ENCODE measurements around the gene USP36.
"Not testable (repeated sequence)": the region's sequence is repeated elsewhere in the genome, so short reads cannot be mapped to it uniquely, and the experiment has no call there.

The USP36 gene

DNA sequence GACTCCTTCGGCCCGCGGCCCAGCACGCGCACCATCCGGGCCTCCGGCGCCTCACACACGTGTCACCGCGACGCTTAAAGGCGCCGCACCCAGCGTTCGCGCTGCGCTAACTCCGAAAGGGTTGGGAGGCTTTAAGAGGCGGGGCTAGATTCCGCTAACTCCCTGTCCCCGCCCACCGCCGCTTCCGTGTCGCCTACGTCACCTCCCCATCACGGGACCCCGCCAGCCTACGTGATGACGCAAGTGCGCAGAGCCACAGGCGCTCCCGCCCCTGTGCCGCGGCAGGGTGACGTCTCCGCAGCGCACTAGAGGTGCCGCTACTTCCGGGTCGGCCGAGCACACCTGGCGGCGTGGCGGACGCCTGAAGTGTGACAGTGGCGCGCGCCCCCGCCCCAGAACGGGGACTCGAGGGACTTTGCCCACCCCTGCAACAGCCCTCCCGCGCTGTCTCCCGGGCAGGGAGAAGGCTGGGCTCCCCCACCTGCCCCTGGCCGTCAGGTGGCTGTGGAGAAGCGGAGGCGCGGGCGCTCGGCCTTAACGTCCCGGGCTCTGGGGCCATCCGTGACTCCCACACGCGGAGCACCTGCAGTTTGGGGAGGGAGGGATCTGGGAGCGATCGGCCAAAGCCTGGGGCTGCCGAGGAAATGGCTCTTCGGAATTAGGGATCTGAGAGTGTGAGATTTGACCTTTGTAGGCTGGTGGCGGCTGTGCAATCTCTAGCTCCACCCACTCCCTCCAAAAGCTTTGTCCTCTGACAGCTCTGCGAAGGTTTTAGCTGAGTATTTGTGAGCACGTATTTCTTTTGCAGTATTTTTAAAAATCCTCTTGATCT lies at the start of gene USP36:
USP36 (minus strand) TSS at position 35 of the 832 bp plus-strand sequence. CDS start 4,451 bp downstream, outside the sequence.
- peak; percentile 91 for DNase-seq (ENCODE audit: low read depth)

DNA sequence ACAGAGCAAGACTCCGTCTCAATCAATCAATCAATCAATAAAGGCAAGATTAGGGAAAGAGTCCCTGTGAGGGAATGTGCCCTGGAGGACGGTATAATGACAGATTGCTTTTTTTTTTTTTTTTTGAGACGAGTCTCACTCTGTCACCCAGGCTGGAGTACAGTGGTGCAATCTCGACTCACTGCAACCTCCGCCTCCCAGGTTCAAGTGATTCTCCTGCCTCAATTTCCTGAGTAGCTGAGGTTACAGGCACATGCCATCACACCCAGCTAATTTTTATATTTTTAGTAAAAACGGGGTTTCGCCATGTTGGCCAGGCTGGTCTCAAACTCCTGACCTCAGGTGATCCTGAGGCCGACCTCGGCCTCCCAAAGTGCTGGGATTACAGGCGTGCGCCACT lies 49.5 kb upstream of the USP36 start:
- DNase-seq (ENCODE audit: low read depth), result not testable (repeated sequence)

DNA sequence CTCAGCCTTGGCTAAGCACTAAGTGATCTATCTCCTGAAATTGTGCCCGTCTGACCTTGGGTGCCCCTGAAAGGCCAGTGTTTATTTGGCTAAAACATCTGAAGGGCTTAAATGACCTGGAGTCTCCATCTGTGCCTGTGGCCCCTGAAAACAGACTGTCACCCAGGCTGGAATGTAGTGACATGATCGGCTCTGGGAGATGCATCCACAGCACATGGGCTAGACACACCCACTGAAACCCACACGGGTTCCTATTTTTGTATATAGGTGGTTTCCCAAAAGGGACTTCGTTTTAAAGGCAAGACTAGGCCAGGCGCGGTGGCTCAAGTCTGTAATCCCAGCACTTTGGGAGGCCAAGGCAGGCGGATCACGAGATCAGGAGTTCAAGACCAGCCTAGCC lies 48.9 kb upstream of the USP36 start:
- no peak for DNase-seq (ENCODE audit: low read depth)

DNA sequence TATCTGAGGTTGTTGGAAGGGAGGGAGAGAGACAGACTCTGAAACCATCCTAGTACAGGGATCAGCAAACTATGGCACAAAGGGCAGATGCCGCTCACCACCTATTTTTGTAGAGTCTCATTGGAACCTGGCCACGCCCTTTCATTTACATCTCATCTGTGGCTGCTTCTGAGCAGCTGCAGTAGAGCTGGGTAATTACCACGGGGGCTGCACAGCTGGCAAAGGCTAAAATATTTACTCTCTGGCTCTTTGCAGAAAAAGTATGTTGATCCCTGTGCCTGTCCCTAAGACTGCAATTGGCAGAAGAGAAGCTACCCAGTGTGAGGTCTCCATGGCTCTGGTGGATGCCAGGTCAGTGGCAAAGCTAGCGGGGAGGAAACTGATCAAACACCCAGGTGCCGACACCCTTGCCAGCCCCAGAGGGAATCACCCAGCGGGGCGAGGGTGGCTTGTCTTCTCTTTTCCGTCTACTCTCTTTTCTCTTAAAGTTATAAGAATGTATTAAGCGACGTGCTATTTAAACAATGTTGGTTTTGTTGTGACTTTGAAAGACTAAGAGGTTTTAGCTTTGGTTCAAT lies 48.4 kb upstream of the USP36 start:
- no peak for DNase-seq (ENCODE audit: low read depth)

DNA sequence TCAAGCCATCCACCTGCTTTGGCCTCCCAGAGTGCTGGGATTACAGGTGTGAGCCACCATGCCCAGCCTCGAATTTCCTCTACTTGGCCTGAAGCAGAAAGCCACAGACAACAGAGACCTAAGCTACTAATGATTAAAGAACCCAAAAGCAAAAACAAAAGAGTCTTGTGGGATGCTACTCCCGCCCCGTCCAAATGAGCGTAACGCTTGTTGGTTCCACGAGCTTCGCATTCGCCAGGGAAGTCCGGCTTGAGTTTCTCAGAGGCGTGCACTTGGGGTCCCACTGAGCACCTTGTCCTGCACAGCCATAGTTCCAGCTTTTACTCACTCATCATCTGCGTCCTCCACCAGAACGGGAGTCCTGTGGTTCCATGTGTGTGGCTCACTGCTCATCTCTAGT lies 46.3 kb upstream of the USP36 start:
- no peak for DNase-seq (ENCODE audit: low read depth)

DNA sequence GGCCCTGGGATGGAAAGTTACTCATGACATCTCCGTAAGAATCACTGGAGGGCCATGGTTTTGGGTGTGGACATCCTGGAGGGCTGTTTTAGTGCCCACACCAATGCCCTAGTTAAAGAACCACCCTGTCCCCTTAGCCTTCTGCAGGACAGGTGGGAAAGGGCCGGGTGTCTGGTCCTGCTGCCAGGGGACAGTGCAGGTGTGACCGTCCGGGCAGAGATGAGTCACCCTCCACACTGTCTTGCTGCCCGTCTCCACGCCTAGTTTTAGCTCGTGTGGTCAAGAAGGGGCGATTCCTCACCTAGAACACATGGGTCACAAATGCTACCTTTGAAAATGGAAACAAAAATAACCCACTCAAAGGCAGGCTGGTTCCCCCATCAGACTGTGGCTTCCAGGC lies 45.3 kb upstream of the USP36 start:
- DNase-seq (ENCODE audit: low read depth), result no peak

DNA sequence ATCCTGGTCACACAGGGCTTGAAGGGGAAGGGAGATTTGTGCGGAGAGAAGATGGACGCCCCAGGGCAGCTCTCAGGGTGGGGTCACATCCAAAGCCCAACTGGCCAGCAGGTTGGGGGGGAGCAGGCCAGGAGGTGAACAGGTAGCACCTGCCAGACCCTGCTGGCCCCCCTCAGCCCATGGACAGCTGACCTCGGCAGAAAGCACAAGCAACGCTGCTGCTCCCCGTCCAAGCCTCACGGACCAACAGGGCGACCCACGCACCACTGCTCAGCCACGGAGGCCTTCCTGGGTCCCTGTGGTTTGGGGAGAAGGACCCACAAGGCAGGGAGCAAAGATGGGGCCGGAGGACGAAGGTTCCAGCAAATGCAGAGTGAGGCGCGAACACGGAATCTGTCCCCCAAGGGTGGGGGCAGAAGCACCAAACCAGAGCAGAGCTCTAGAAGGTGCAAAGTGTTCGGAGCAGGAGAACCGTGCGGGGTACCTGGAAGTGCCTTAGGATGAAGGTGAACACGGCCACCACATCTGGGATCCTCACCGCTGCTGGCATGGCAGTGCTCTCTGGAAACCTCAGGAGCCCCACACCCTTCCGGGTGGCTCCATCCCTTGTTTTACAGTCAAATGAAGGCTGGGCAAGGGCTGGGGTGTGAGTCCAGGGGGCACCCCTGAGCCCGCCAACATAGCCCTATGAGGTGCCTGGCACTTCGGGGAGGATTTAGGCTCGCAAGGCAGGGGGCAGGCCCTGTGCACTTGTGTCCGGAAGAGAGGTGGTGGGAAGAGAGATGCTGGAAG lies 44.5 kb upstream of the USP36 start:
- DNase-seq (ENCODE audit: low read depth), result no peak

DNA sequence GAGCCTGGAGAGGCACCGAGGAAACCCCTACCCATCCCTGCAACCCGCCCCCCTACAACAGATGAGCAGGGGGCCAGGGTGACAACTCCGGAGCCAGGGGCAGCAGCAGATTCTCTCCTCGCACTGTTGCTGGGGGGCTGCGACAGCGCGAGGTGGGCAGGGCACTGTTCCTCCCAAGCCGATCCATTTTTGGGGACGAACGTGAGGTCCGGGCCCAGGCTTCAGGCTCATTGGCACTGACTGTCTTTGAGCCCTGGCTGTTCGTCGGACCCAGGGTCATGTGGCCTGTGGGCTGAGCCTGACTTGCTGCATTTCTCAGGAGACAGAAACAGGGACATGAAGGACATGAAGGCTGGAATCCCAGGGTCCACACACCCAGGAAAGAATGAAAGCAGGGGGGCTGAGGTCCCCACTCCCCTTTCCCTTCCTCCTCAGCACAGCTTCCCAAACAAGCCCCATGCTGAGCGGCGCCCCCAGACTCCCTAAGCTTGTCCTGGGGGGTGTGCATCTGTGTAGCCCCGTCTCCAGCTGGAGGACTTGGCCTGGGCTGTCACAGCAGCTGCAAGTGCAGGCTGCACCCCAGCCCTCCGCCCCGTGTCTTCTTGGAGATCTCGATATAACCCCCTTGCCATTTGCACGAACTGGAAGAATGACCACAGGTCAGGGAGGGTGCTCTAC lies 43.7 kb upstream of the USP36 start:
- DNase-seq (ENCODE audit: low read depth), result no peak

DNA sequence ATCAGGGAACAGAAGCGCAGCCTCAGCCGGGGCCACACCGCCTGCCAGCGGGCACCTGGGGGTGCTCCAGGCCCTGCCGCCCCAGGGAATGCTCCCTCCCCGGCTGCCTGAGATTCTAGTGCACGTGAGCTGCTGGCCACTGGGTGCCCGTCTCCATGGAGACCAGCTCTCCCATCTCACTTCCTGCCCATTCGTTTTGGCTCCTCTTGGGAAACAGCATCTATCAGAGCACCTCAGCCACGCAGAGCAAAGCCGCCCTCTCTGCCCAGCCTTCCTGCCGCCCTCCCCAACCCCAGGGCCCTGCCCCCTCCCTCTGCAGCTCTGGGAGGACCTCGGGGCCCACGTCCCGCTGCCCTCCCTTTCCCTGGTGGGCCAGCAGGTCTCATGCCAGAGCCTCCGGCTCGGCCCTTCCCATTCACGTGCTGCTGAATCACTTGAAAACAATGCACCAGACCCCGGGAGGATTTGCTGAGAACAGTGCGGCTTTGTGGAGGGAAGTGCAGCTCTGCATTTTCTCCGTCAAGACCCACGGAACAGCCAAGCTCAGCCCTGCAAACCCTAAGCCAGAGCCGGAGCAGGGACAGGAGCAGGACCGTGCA lies 43.0 kb upstream of the USP36 start:
- peak; percentile 76 for DNase-seq (ENCODE audit: low read depth)

DNA sequence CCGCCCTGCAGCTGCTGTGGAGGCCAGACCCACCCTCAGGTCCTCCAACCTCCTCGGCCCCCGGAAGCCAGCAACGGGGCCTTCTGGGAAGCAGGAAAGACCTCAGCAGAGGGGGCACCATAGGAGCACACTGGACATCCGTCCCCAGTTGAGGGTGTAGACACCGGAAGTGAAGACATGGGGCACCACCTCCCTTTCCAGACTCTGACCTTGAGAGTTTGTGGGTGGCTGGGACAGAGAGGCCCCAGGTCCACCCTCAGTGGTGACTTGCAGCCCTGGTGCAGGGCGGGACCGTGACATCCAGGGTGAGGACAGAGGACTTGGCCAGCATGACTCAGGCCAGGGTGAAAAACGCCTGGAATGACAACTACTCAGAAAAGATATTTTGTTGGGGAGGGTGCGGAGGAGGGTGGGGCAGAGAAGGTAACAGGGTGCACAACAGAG lies 42.5 kb upstream of the USP36 start:
- no peak for DNase-seq (ENCODE audit: low read depth)

DNA sequence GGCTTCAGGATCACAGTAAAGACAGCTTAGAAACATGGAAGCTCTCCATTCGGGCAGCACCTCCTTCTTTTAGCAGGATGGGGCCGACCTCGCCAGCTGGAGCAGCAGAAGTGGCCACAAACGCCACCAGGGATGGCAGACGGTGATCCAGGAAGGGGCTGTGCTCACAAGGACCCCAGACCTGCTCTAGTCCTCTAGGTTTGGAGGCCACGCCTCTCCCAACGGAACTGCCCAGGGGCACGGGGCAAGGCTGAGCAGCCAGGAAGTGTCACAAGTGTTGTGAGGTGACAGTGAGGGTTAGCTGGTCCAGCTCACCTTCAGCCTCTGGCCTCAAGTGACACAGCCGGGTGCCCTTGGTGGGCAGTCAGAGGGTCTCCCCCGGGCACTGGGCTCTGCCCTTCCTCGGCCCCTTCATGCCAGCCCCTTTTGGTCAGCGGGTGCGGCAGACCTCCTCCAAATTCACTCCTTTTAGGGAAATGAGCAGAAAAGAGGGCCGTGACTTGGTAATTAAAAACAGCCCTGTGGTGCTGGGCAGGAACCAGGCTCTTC lies 42.0 kb upstream of the USP36 start:
- DNase-seq (ENCODE audit: low read depth), result no peak

DNA sequence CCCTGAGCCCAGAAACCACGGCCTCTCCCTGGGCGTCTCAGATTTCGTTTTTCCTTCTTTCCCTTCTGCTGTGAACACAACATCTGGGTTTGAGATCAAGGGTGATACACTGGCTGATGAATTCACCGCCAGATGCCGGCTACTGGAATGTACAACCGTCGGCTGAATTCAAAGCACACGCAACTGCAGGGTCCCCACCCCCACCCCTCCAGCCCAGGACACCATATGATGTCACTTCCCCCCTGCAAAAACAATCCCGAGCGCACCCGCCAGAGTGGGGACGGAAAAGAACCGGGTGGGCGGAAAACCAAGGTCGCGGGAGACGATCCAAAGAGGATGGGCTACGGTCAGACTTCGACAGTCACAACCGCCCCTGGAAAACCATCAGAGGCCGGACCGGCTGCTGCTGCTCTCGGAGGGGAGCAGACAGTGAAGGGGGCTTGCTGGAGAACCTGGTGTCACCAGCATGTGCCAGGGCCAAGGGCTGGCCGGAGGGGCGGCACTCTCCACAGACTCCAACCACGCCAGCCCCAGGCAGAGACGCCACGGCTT lies 39.1 kb upstream of the USP36 start:
- peak; percentile 66 for DNase-seq (ENCODE audit: low read depth)

DNA sequence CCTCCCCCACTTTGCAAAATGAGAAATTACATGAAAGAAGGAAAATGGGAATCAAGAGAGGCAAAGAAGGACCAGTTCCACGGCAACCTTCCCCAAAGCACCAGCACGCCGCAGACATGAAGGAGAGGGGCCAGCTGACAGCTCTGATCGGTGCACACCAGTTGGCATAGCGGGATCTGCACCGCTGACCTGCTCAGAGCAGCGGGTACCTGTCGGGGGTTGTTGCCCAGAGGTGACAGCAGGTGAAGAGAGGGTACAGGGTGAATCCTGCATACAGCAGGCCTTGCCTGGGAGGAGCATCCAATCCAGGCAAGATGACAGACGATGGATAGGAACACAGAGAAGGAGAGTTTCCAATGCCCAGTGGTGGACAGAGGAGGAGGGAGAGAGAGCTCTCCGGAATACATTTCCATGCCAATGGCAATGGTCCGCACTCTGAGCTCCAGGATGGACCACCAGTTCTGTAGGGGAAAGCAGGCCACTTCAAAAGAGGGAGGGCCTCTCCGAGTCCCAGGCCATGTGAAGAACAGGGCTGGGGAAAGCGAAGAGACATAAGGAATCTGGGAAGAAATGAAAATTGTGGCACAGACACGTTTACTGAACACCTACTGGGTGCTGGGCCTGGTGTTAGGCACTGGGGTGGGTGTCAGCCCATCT lies 38.4 kb upstream of the USP36 start:
- DNase-seq (ENCODE audit: low read depth), result no peak

DNA sequence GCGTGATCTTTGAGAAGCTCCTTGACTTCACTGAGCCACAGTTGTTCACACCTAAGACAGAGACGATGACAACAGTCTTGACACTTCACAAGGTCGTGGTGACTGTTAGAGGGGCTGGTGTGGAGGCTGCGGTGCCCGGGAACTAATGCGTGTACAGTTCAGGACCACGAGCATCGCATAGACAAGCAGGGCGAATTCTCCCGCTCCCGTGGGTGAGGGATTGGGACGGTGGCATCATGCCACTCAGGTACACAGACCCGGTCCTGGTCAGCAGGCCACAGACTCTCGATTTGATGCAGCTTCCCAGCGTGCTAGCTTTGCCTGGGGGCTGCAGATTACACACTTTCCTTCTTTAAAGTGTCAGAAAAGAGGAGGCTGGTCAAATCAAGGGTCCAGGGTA lies 37.6 kb upstream of the USP36 start:
- no peak for DNase-seq (ENCODE audit: low read depth)

DNA sequence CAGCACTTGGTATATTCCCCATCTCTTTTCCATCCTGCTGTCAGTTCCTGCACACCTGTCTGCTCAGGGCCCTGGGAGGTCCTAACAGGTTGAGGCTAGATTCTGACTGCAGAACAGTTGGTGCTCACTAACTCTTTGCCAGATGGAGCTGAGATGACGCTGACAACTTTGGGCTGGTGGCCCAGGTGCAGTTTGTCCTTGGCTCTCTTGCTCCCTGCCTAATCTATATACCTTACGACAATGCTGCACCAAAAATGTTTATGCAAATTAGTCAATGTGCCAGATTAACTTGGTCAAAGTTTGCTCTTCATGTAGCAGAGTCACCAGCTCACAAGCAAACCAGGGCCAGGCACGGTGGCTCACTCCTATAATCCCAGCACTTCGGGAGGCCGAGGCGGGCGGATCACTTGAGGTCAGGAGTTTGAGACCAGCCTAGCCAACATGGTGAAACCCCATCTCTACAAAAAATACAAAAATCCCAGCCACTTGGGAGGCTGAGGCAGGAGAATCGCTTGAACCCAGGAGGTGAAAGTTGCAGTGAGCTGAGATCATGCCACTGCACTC lies 36.4 kb upstream of the USP36 start:
- not testable (repeated sequence) for DNase-seq (ENCODE audit: low read depth)

DNA sequence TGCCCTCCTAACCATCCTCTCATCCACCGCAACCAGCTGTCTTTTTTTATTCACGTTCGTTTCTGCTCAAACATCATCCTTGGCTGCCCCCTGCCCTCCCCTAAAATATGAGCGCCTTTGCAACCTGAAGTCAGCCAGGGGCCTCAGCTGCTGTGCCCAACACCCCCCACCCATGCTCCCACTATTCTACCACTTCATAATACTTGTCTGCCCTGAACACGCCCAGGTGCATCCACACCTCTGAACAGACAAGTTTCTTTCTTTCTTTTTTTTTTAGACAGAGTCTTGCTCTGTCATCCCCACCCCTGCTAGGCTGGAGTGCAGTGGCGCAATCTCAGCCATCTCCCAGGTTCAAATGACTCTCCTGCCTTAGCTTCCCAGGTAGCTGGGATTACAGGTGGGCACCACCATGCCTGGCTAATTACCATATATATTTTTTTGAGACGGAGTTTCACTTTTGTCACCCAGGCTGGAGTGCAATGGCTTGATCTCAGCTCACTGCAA lies 35.5 kb upstream of the USP36 start:
- no peak for DNase-seq (ENCODE audit: low read depth)

DNA sequence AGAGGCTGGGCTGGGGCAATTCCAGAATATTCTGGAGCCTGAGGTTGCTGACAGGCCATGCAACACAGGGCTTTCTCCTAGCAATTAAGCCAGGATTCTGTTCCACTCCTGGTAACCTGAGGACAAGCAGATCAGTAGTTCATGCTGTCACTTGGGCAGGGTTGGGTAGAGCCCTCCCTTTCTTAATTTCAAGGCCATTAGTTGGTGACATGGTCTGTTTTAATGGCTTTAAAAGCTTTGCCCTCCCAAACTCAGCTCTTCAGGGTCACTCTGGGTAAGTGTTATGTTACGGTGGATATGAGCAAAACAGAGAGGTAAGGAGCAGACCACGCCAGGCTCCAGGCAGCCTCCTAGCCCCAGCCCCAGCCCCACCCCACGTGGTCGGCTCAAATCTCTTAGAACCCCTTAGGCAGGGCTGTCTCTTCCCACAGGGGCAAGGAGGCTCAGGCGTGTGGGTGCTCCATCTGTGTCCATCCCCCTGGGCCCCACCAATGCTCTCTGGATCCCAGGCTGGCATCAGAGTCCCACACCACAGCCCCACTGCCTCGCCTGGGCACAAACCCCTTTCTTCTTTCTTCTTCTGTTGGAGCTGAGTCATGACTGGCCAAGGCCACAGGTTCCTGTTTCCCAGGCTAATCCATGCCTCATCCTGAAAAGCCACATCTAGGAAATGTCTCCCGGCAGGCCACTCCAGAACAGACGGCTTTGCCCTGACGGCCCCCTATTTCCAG lies 34.9 kb upstream of the USP36 start:
- DNase-seq (ENCODE audit: low read depth), result no peak

DNA sequence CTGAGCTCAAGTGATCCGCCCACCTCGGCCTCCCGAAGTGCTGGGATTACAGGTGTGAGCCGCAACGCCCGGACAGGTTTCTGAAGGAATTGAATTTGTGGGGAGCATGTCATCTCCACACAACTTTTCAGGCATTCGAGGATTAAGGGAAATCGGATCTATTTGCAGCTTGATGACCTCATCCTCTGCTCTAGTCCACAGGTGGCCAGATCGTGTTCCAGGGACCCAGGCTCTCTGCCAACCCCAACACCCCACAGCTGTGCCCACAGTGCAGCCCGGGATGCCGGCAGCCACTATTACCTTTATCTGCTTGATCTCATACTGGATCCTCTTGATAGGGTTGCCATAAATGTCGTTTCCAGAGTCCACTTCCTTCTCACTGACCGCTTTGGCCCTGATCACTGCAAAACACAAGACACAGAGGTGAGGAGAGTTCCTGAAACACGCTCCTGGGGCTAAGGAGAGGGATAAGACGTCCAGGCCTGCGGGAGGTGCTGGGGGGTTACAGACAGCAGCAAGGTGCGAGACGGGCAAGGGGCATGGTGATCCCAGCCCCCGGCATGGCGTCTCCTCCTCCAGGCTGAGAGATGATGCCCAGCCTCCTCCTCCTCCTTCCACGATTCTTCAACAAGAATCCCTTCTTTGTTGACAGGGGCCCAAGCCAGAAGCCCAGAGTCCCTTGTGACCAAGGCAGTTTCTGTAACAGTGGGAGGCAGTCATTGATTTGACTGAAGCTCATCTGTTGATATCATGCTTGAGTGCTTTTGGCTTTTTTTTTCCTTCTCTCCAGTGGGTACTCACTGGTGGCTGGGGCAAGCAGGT lies 33.1 kb upstream of the USP36 start:
- DNase-seq (ENCODE audit: low read depth), result peak; percentile 54

DNA sequence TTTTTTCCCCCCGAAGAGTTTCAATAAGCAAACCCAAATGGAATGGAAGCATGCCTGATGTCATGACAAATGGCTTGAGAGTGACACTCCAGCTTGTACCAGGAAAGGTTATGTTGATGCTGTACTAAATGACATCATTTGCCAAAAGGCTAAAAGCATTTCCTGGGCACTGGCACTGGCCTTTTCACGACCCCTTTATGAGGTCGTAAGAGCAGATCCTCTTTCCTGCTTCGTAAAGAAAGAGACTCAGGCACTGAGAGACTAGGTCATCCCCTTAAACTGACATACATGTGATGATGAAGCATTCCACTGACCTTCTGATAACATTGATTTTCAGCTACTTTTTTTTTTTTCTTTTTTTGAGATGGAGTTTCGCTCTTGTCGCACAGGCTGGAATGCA lies 31.9 kb upstream of the USP36 start:
- no peak for DNase-seq (ENCODE audit: low read depth)
